Stimulated activated CD4-positive, alpha-beta T cell treated with anti-CD3 and anti-CD28 coated beads, Interleukin-1b, Interleukin-23, amount 100 ng/mL, for 4 hours (primary cell): Measurements from ENCODE around the gene RNF26.

Source experiments
- DNase-seq, 2 donors: peaks; one replicate each; pipeline ENCODE4 v3.0.0-alpha.2; 2020; ENCODE audit warnings: low read depth in 2 of 2

The RNF26 gene

DNA sequence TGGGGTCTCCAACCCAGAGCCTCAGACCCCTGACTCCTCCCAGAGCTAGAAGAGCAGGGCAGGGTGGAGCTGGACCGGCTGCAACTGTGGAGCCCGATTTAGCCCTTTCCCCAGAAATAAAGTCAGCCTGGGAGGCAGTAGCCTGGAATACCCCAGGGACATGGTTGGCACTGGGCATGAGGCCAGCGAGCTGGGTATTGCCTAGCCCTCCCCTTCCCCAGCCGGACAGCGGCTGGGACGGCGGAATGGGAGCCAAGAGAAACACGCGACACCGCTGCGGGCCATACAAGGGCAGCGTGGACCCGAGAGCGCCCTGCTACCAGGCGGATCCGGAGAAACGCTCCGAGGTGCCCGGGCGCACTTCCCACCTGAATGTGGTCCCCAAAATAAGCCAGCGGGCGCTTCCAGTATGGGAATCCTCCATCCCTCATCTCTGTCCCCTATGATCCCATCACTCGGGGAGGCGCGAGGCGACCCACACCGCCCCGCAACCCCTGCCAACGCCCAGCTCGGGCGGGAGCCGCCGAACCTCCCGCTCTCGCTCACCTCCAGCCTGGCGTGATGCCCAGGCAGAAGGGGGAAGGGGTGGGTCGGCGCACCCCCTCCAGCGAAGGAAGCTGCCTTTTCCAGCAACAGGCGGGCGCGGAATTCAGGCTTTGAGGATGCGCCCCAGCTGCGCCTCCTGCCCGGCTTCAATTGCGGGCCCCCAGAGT, 18.2 kb upstream of the RNF26 start:
- DNase-seq, result no peak

DNA sequence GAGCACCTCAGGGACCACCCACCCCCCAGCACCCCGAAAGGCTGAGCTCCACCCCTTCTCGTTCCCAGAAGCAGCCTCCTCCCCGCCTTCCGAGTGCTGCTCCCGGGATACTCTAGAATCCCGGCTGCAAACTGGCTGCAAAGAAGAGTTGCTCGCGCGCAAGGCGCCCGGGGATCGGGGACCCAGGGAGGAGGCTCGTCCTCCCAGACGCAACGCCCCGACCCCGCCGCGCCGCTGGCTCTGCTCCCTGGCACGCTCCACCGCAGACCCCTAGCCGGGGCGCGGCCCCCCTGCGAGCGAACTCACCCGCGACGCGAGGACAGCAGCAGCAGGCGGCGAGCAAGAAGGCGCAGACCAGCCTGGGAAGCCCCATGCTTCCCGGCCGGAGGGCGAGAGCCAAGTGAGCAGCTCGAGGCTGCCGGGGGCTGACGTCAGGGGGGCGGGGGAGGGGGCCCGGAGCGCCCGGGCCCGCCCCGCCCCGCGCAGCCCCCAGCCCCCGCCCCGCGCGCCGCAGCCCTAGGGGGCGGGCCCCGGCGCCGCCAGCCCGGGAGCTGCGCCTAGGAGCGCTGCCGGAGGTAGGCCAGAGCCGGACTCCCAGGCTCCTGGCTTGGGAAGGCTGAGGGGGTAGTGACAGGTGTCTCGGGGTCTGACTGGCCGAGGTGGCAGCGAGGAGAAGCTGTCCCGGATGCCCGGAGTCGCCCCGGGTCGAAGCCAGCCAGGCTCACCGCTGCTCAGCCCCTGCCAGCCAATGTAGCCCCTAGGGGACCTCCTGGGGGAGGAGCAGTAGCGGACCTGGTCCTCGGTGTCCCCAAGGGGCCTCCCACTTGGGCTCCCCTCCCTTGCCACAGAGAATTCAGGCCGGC, 17.4 kb upstream of the RNF26 start, which contains the start of gene MCAM:
TSS of gene MCAM (minus strand) at position 402 of the 863 bp plus-strand sequence. CDS start at position 373, 29 bp downstream.
- no peak for DNase-seq

DNA sequence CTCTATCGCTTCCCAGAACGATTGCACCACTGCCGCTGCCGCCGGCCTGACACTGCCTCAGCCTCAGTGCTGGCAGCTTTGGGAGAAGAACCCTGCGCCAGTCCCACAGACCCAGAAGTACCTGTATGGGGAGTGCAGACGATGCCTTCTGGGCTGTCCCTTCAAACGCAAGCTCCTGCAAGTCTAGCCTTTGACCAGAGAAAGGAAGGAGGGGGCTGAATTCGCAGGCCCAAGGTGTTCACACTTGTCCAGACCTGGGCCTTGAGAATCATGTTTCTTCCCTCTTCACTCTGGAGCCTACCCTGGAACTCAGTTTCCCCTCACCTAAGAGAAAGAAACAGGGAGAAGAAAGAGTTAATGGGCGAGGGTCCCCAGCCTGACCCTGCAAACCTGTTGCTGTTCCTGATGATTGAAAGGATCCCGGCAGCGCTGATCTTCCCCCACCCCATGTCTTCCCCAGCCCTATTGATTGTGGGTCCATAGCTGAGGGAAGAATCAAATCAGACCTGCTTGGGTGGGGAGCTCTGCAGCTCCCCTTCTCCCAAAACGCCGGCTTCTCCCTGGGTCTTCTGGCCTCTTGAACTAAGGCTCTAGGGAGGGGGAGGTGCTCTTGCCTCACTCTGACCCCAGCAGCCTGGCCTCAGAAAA, 16.6 kb upstream of the RNF26 start:
- DNase-seq, result no peak

DNA sequence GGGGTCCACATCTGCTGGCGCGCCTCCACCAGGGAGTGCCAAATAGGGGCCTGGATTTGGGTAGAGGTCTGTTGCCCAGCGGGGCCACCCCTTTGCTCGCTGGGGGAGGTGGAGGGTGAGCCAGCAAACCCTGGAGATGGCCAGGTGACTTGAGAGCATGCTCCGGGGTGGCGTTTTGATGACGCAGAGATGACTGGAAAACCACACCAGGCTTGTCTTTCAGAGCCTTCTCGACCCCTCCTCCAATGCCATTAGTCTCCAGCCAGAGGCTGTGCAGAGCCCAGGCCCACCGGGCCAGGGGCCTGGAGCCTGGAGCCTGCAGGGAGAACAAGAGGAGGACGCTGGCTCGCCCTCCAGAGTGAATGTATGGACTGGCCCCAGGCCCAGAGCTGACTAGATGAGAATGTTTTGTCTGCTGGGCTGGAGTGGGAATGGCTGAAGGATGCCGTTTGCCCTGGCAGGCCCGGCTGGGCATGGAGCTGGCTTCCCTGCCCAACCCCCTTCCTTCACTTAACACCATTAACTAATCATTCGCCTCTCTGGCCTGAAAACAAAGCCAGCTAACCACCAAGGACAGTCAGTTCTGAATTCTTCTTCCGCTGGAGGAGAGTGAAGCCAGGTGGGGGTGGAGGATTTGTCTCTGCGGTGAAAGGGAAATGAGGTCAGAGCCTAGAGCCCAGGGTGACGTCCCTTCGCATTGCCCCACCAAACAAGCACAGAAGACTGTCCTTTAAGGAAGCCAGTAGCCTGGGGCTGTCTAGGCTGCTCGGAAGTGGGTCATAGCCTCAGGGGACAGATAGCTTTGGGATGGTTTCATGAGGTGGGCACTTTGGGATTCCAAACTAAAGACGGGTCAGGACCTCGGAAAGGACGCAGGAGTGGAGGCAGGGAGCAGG, 15.8 kb upstream of the RNF26 start:
- DNase-seq, result no peak

DNA sequence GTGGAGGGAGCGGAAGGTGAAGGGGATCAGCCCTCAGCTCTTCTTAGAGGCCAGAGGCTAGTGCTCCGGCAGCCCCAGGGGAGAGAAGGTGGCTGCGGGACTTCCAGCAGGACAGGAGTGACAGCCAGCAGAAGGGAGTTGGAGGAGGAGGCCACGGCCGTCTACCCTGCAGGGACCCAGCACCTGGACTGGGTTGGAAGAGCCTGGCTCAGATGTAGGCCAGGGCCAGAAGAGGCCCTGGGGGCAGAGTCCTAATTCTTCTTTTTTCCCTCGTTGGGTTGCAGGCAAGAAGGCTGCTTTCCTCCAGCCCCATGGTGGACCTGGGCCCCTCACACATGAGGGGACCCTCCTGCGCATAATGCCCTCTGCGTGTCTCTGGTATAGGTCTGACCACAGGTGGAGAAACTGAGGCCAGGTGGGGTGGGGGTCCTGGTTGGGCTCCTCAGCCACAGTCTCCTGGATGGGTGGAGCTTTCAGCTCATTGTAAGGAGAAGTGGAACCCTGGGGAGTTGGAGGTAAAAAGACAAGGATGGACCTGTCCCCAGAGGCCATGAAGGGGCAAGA, 15.1 kb upstream of the RNF26 start:
- DNase-seq, result no peak

DNA sequence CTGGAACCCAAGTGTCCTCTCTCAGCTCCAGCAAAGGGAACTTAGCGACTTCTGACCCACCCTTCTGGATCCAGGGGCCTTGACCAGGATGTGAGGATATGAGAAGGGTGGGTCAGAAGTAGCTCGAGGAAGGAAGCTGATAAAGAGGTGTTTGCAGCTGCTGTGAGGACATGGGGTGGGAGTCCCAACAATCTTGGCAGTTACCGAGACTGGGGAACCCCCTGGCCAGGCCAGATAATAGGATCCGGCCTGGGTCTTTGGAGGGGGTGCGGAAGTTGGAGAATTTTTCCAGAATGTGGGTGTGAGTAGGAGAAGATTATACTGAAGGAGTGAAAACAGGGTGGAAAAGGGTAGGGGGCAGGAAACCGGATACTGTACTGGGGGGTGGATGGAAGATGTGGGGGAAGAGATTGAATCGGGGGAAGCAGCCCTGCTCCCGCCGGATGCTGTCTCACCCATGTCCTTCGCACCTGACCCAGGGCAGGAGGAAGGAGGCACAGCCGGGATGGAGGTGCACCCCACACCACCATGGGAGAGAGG, 14.6 kb upstream of the RNF26 start:
- no peak for DNase-seq

DNA sequence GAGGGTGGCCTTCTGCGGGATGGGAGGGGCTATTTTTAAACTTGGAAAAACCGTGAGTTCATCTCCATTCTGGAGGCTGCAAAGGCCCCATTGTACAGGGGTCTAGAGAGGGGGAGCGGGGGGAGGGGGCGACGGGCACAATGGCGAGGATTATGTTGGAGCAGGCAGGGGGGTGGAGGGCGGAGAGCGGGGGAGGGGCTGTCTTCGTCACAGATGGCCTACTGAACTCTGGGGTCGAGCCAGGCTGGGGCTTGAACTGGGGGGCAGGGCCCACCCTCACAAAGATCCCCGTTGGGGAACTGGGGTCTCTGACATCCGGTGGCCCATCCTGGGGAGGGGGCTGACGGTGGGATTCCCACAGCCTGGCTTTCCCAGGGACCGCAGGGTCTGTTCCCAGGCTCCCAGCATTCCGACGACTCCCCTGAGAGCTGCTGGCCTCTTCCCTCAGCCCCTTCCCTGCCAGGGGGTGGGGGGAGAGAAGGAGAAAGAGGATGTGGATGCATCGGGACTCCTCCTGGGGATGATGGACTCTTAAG, 14.0 kb upstream of the RNF26 start:
- DNase-seq, result no peak

DNA sequence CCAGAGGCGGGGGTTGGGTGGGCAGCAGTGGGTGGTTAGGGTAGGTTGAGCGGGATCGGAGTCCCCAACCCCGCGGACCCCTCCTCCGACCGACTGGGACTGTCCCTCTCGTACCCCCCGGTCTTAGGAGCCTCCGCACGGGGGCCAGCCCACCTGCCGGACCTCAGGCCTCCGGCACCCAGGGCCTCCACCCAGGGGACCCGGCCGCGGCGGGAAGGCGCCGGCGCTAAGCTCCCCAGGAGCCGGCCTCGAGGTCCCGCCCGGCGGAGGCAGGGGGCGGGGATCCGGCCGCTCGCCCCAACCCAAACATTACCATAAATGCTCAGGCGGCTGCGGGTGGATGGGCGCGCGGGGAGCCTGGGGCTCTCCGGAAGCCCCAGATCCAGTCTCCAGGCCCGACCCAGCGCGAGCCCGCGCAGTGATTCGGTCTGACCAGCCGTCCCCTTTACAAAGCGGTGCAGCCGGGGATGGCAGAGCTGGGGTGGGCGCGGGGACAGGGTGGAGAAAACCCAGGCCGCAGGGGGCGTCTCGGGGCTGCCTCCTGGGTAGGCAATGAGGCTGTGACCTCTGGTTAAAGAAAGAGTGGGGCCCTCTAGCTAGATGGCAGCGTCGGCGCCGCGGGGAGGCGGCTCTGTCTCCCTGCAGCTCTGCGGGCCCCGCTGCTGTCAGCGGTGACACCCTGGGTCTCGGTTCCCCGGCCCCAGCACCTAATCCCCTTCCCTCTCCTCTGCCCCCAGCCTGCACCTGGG, 13.4 kb upstream of the RNF26 start:
- DNase-seq, result peak in 1 of 2 donors; percentile 41

DNA sequence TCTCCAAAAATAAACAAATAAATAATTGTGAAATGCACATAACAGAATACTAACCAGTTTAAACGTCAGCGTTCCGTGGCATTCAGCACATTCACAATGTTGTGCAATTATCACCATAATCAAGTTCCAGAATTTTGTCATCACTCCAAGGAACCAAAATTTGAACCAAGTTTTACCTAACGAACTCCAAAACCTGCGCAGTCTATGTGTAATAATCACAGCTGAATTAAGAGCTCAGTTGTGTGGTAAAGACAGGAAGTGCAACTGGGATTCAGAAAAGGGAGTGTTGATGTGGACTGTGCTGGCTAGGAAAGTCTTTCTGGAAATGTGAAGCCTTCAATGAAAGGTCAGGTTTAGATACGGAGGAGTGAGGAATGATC, 12.0 kb upstream of the RNF26 start:
- DNase-seq, result no peak

DNA sequence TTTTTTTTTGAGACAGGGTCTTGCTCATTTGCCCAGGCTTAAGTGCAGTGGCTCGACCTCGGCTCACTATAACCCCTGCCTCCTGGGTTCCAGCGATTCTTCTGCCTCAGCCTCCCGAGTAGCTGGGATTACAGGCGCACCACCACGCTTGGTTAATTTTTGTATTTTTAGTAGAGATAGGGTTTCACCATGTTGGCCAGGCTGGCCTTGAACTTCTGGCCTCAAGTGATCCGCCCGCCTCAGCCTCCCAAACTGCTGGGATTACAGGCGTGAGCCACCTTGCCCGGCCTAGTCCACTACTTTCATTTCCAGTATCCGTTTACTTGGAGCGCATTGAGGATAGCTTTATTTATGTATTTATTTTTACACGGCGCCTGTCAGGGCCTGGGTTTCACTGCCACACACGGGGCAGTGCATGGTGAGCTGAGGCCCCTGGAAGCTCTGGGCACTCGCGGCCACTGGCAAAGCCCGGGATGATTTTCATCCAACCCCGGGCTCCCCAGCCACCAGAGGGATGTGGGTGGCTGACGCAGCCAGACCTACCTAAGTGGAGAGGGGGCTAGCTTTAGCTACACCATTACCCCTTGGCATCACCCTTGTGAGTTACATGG, 11.3 kb upstream of the RNF26 start:
- DNase-seq, result no peak

DNA sequence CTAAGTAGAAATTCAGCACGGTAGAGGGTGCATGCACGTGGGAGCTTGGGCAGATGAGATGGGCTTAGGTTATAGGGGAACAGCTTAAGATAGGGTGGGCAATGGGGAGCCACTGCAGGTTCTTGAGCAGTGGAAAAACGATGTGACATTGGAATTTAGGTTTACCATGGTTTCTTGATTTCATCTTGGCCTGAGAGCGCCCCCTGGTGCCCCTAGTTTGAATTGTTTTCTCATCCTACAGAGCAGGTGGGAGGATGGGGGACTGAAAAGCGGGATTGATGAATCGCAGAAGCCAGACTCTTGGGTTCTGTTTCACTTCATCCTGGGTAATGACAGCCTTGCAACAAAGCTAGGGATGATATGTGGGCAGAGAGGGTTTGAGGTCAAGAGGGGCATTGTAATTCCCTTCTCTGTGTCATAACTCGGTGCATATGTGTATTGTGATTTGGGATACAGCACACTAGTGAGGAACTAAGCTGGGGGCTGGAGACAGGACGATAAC, 10.7 kb upstream of the RNF26 start:
- DNase-seq, result peak; percentile 73 to 80

DNA sequence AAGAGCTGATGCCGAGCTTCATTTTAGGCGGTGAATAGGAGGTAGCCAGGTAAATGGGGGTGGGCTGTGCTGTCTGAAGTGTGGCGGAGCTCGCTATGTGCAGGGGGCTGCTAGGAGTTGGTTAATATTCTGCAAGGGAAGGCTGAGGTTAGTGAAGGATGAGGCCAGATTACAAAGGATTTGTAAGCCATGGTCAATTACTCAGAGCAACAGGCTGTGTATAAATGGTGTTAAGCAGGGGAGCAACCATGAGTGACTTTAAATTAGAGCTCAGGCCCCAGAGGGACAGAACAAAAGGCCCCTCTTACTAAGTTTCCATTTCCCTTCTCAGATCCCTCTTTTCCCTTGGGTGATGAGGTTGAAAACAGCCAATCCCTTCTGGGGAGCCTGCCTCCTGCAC, 10.1 kb upstream of the RNF26 start:
- no peak for DNase-seq

DNA sequence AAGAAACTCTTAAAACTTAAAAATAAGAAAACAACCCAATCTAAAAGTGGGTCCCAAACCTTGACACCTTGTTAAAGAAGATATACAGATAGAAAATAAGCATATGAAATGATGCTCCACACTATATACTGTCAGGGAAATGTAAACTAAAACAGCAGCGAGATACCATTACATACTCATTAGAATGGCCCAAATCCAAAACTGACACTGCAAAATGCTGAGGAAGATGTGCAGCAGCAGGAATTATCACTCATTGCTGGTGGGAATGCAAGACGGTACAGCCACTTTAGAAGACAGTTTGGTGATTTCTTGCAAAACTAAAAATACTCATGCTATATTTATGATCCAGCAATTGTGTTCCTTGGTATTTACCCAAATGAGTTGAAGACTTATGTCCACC, 5.0 kb upstream of the RNF26 start:
- no peak for DNase-seq

DNA sequence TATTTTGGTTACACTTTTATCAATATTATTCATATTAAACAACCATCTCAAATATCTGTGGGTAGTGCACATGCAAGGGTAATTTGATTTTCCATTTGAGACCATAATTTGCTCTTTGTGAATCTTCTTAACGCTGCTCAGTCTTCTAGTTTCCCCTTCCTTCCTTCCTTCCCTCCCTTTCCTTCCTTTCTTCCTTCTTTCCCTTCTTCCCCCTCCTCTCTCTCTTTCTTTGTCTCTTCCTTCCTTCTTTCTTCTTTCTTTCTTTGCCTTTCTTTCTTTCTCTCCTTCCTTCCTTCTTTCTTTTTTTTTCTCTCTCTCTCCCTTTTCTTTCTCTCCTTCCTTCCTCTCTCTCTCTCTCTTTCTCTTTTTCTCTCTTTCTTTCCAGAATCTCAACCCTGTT, 4.1 kb upstream of the RNF26 start:
- DNase-seq, result no peak

DNA sequence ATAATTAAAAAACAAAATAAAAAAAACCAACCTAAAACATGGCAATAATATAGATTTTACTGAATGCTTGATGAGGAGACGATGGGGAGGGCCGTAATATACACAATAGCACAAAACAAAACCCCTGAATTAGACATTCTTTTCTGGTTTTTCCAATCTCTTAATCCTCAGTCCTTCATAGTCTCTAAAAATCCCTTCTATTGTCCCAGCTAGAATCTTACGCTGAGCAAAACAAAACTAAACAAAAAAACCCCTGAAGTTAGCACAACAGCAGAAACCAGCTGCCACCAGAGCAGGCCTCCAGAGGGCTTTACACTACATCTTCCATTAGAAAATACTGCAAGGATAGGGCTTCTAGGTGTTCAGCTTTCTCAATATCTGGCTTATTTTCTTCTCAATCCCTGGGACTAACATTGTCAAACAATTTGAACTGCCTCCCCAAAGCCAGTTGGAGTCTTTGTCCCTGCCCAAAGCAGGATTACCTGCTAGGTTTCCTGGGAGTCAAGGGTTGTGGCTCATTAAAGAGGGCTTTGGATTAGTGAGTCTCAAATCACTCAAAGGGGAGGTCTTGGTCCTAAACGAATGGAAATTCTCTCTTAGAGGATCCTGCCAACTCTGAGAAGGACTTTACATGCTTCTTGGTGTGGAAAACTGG, 2.1 kb upstream of the RNF26 start:
- DNase-seq, result no peak

DNA sequence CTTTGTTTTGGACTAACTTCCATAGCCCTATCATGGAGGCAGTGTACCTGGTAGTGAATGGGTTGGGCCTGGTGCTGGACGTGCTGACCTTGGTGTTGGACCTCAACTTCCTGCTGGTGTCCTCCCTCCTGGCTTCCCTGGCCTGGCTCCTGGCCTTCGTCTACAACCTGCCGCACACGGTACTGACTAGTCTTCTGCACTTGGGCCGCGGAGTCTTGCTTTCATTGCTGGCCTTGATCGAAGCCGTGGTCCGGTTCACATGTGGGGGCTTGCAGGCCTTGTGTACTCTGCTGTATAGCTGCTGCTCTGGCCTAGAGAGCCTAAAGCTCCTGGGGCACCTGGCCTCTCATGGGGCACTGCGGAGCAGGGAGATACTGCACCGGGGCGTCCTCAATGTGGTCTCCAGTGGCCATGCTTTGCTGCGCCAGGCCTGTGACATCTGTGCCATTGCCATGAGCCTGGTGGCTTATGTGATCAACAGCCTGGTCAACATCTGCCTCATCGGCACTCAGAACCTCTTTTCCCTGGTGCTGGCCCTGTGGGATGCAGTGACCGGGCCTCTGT, 846 bp downstream of the RNF26 start:
- DNase-seq, result no peak

DNA sequence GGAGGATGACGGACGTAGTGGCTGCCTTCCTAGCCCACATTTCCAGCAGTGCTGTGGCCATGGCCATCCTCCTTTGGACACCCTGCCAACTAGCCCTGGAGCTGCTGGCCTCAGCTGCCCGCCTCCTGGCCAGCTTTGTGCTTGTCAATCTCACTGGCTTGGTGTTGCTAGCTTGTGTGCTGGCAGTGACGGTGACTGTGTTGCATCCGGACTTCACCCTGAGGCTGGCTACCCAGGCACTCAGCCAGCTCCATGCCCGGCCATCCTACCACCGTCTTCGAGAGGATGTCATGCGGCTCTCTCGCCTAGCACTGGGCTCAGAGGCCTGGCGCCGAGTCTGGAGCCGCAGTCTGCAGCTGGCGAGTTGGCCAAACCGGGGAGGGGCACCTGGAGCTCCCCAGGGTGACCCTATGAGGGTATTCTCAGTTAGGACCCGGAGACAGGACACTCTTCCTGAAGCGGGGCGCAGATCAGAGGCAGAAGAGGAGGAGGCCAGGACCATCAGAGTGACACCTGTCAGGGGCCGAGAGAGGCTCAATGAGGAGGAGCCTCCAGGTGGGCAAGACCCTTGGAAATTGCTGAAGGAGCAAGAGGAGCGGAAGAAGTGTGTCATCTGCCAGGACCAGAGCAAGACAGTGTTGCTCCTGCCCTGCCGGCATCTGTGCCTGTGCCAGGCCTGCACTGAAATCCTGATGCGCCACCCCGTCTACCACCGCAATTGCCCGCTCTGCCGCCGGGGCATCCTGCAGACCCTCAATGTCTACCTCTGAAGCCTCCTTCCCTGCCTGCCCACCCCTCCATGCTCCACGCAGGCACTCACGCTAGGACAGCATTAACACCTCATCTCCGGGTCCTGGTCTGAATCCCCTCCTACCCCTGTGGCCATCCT, 1.6 kb downstream of the RNF26 start:
- DNase-seq, result no peak
